ENCODE data around the gene HBZ. TPM values are rescaled to one million over a fixed set of nuclear protein-coding genes. Genes with fewer than 3 reads are reported as not detected.

The HBZ gene
- total RNA-seq, 2 donors from 2014 or later = not detected

DNA sequence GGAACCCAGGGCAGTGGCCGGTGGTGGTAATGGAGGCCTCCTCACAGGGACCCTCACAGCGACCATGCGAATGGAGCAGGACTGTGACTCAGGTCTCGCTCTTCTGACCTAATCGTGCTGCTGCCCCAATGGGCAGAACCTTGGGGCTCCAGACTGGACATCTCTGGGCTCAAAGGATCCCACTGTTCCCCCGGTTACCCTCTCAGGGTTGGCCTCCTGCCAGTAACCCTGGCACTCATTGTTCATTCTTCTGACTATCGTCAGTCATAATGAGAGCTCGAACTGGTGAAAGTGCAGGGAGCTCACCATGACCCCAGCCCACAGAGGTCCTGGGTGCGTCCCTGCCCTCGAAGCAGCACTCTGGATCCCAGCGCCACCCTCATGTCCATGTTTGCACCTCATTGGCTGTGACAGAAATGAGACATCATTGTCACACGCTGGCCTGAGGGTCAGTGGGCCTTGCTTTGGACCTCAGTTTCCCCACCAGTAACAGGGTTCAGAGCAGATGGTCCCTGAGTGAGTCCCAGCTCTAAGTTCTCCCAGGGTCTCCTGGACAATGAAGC lies 10.0 kb upstream of the HBZ start:
- TF ChIP-seq, protein P1, sequence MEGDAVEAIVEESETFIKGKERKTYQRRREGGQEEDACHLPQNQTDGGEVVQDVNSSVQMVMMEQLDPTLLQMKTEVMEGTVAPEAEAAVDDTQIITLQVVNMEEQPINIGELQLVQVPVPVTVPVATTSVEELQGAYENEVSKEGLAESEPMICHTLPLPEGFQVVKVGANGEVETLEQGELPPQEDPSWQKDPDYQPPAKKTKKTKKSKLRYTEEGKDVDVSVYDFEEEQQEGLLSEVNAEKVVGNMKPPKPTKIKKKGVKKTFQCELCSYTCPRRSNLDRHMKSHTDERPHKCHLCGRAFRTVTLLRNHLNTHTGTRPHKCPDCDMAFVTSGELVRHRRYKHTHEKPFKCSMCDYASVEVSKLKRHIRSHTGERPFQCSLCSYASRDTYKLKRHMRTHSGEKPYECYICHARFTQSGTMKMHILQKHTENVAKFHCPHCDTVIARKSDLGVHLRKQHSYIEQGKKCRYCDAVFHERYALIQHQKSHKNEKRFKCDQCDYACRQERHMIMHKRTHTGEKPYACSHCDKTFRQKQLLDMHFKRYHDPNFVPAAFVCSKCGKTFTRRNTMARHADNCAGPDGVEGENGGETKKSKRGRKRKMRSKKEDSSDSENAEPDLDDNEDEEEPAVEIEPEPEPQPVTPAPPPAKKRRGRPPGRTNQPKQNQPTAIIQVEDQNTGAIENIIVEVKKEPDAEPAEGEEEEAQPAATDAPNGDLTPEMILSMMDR (IDR thresholded peaks at IDR 0.05) = no peak
- TF ChIP-seq POLR2A (IDR thresholded peaks at IDR 0.05) = no peak
- H3K27me3 ChIP-seq = no peaks in the 10 kb centered on the region
- peaks cover 9% of the 10 kb centered on the region for H3K4me1 ChIP-seq
- H3K36me3 ChIP-seq (replicated peaks in 1 of 2; ENCODE audit: insufficient read depth in 1 of 2, low read depth in 2 of 2) = no peaks in the 10 kb centered on the region
- DNase-seq = no peak
- no peak for ATAC-seq
- 43 to 71% methylated on average over 2 to 12 of the region's 12 CpGs for WGBS, 2 donors
- no peak overlapping the region for H3K4me3 ChIP-seq
- intact Hi-C loops (cut with DNase I) = no loop called here
- H3K9me3 ChIP-seq = no peaks in the 10 kb centered on the region
- no peak overlapping the region for H3K27ac ChIP-seq

GRCh38 chr16:143047-143446 lies 9.4 kb upstream of the HBZ start:
- Histone ChIP-seq H3K9me3 (no peaks in the 10 kb centered on the region), H3K4me3 (no peak overlapping the region), H3K4me1 (peaks cover 8% of the 10 kb centered on the region), H3K27ac (no peak overlapping the region), H3K27me3 (no peaks in the 10 kb centered on the region), H3K36me3 (replicated peaks in 1 of 2; ENCODE audit: insufficient read depth in 1 of 2, low read depth in 2 of 2) (no peaks in the 10 kb centered on the region)
- 73 to 78% methylated on average over 5 to 6 of the region's 6 CpGs for WGBS, 2 donors
- ATAC-seq = no peak
- intact Hi-C loops (cut with DNase I) = no loop called here
- TF ChIP-seq, protein P1 (IDR thresholded peaks at IDR 0.05) = no peak
- TF ChIP-seq POLR2A (IDR thresholded peaks at IDR 0.05) = no peak
- DNase-seq = no peak

- H3K27me3 ChIP-seq = no peaks in the 10 kb centered on the region
- no peak overlapping the region for H3K4me3 ChIP-seq
- H3K27ac ChIP-seq = no peak overlapping the region
- no peak for ATAC-seq
- no peak for TF ChIP-seq POLR2A (IDR thresholded peaks at IDR 0.05)
- TF ChIP-seq, protein P1 (IDR thresholded peaks at IDR 0.05) = no peak
- peaks cover 8% of the 10 kb centered on the region for H3K4me1 ChIP-seq
- no peaks in the 10 kb centered on the region for H3K36me3 ChIP-seq (replicated peaks in 1 of 2; ENCODE audit: insufficient read depth in 1 of 2, low read depth in 2 of 2)
- no peak for DNase-seq
- H3K9me3 ChIP-seq = no peaks in the 10 kb centered on the region
- intact Hi-C loops (cut with DNase I) = no loop called here
- 57% methylated on average over 6 of the region's 6 CpGs; no CpG with 5 or more reads in 1 of the 2 donors for WGBS, 2 donors
Observed at GRCh38 chr16:143456-143855, 9.0 kb upstream of the HBZ start.

DNA sequence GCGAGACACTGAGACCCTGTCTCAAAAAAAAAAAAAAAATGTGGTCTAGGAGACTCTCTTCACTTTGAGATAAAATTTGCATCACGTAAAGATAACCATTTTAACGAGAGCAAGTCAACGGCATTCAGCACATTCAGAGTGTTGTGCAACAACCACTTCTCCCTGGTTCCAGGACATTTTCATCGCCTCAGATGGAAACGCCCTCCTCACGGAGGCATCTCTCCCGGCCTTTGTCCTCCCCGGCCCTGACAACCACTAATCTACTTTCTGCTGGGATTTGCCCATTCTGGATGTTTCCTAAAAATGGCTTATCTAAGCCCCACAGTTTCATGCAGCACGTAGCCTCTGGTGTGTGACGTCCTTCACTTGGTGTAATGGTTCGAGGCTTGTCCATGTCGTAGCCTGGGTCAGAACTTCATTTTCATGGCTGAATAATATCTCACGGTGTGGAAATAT lies 7.6 kb upstream of the HBZ start:
- Histone ChIP-seq H3K9me3 (no peaks in the 10 kb centered on the region), H3K4me1 (no peaks in the 10 kb centered on the region), H3K27me3 (no peaks in the 10 kb centered on the region), H3K4me3 (no peak overlapping the region), H3K36me3 (replicated peaks in 1 of 2; ENCODE audit: insufficient read depth in 1 of 2, low read depth in 2 of 2) (no peaks in the 10 kb centered on the region), H3K27ac (no peak overlapping the region)
- TF ChIP-seq, protein P1 (IDR thresholded peaks at IDR 0.05) = no peak
- TF ChIP-seq POLR2A (IDR thresholded peaks at IDR 0.05) = no peak
- ATAC-seq (no peak), DNase-seq (no peak)
- WGBS, 2 donors = 73 to 82% methylated on average over 14 of the region's 14 CpGs
- intact Hi-C loops (cut with DNase I) = no loop called here

DNA sequence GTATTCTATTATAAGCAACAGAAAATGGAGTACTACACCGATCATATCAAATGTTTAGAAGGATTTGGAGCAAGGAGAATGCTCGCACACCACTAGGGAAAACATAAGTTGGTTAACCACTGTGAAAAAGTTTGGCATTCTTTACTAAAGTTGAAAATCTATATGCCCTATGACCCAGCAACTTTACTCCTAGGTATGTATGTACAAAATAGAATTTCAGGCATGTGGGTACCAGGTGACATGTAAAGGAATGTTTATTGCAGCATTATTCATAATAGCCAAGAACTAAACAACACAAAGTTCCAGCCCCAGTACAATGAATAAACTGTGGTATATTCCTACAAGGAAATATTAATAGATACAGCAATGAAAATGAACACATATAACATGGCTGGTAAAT lies 5.8 kb upstream of the HBZ start:
- Histone ChIP-seq H3K4me3 (no peak overlapping the region), H3K9me3 (no peaks in the 10 kb centered on the region), H3K36me3 (replicated peaks in 1 of 2; ENCODE audit: insufficient read depth in 1 of 2, low read depth in 2 of 2) (no peaks in the 10 kb centered on the region), H3K27me3 (no peaks in the 10 kb centered on the region), H3K27ac (no peak overlapping the region), H3K4me1 (no peaks in the 10 kb centered on the region)
- WGBS, 2 donors = 83 to 90% methylated on average over 2 of the region's 2 CpGs
- no peak for TF ChIP-seq POLR2A (IDR thresholded peaks at IDR 0.05)
- TF ChIP-seq, protein P1 (IDR thresholded peaks at IDR 0.05) = no peak
- intact Hi-C loops (cut with DNase I) = no loop called here
- no peak for DNase-seq
- ATAC-seq = no peak
